Neural cell (in vitro differentiated cells): ENCODE measurements around the gene GRHL3. TPM values are rescaled to one million over a fixed set of nuclear protein-coding genes. Genes with fewer than 3 reads are reported as not detected.

Experiments used
- H2AFZ ChIP-seq: fragments of 200-600, 300-800 bp; sonication (generic), shearing (Covaris generic); 2 replicates; pipeline ENCODE4 v1.6.0; 2014; ENCODE audit warnings: low read depth, mild to moderate bottlenecking, antibody characterized with exemption, low read length, moderate library complexity
- H3F3A ChIP-seq: fragments of 200-600 bp; shearing (Covaris generic); 2 replicates; pipeline ENCODE4 v1.6.1; 2016; ENCODE audit warnings: mild to moderate bottlenecking, moderate library complexity, mixed read lengths, antibody characterized with exemption, low read length; ENCODE audit not compliant: insufficient read depth, poor library complexity, severe bottlenecking
- H3K27ac ChIP-seq: fragments of 200-600, 300-800 bp; sonication (generic), shearing (Covaris generic); 2 replicates; pipeline ENCODE4 v1.5.1; 2014; ENCODE audit warnings: mild to moderate bottlenecking, low read length, moderate library complexity
- H3K27me3 ChIP-seq: fragments of 300-800, 200-600 bp; sonication (generic), shearing (Covaris generic); 2 replicates; pipeline ENCODE4 v1.6.0; 2014; ENCODE audit warnings: mild to moderate bottlenecking, low read depth, low read length, moderate library complexity; ENCODE audit not compliant: insufficient read depth
- H3K36me3 ChIP-seq: fragments of 300-800, 200-600 bp; sonication (generic), shearing (Covaris generic); 2 replicates; pipeline ENCODE4 v1.5.1; 2014; ENCODE audit warnings: mild to moderate bottlenecking, antibody characterized with exemption, low read length, moderate library complexity; ENCODE audit not compliant: insufficient read depth
- H3K4me2 ChIP-seq: fragments of 300-800, 200-600 bp; sonication (generic), shearing (Covaris generic); 2 replicates; pipeline ENCODE4 v1.6.0; 2014; ENCODE audit warnings: mild to moderate bottlenecking, low read length
- H3K4me3 ChIP-seq: fragments of 300-800, 200-600 bp; sonication (generic), shearing (Covaris generic); 2 replicates; pipeline ENCODE4 v1.5.1; 2014; ENCODE audit warnings: mild to moderate bottlenecking, low read length, moderate library complexity
- H3K79me2 ChIP-seq: fragments of 200-600 bp; shearing (Covaris generic); replicated peaks from 2 replicates; pipeline ENCODE4 v1.6.0; 2014; ENCODE audit warnings: mild to moderate bottlenecking, low read length, moderate library complexity; ENCODE audit not compliant: insufficient read depth
- H3K9ac ChIP-seq: fragments of 300-800, 200-600 bp; sonication (generic), shearing (Covaris generic); 2 replicates; pipeline ENCODE4 v1.6.1; 2016; ENCODE audit warnings: mild to moderate bottlenecking, low read length, mixed read lengths
- H3K9me2 ChIP-seq: fragments of 200-600 bp; shearing (Covaris generic); 2 replicates; pipeline ENCODE4 v1.6.1; 2016; ENCODE audit warnings: mild to moderate bottlenecking, low read length, mixed read lengths; ENCODE audit not compliant: insufficient read depth
- H3K9me3 ChIP-seq: fragments of 200-600, 300-800 bp; sonication (generic), shearing (Covaris generic); 2 replicates; pipeline ENCODE4 v1.6.1; 2016; ENCODE audit warnings: mild to moderate bottlenecking, mixed run types, low read length, moderate library complexity, mixed read lengths
- H4K20me1 ChIP-seq: fragments of 200-600 bp; shearing (Covaris generic); 2 replicates; pipeline ENCODE4 v1.6.1; 2016; ENCODE audit warnings: mild to moderate bottlenecking, mixed run types; ENCODE audit not compliant: insufficient read depth
- CTCF ChIP-seq: fragments of 450-650 bp; IDR thresholded peaks from 2 replicates; pipeline ENCODE4 v1.5.1; 2014; ENCODE audit warnings: antibody characterized with exemption, mild to moderate bottlenecking, moderate library complexity; ENCODE audit not compliant: poor library complexity, severe bottlenecking
- EP300 ChIP-seq: fragments of 450-650 bp; conservative IDR thresholded peaks from 2 replicates; pipeline ENCODE4 v1.6.1; 2014; ENCODE audit warnings: antibody characterized with exemption, mild to moderate bottlenecking, moderate library complexity; ENCODE audit not compliant: poor library complexity, severe bottlenecking
- EZH2 ChIP-seq: fragments of 200-600, 300-800 bp; shearing (Covaris generic), sonication (generic); IDR thresholded peaks from 2 replicates; pipeline ENCODE4 v1.6.1; 2014; ENCODE audit warnings: antibody characterized with exemption, low read length, borderline replicate concordance, mild to moderate bottlenecking; ENCODE audit not compliant: insufficient read depth, poor library complexity, severe bottlenecking
- MXI1 ChIP-seq: fragments of 450-650 bp; conservative IDR thresholded peaks from 2 replicates; pipeline ENCODE4 v1.6.1; 2014; ENCODE audit warnings: antibody characterized with exemption, mild to moderate bottlenecking; ENCODE audit not compliant: poor library complexity, severe bottlenecking
- POLR2AphosphoS5 ChIP-seq: IDR thresholded peaks from 2 replicates; pipeline ENCODE4 v1.6.1; 2012
- RAD21 ChIP-seq: fragments of 450-650 bp; conservative IDR thresholded peaks from 2 replicates; pipeline ENCODE4 v1.6.1; 2014; ENCODE audit warnings: antibody characterized with exemption, mild to moderate bottlenecking, moderate library complexity
- SMC3 ChIP-seq: fragments of 450-650 bp; conservative IDR thresholded peaks from 2 replicates; pipeline ENCODE4 v1.6.1; 2014; ENCODE audit warnings: antibody characterized with exemption, mild to moderate bottlenecking, moderate library complexity; ENCODE audit not compliant: poor library complexity
- TAF1 ChIP-seq: IDR thresholded peaks from 2 replicates; pipeline ENCODE4 v1.6.1; 2012; ENCODE audit warnings: low read depth
- polyA plus RNA-seq: library from polyadenylated mRNA; depleted of rRNA; stranded (reverse); fragments of >200 nt; gene quantifications from 2 replicates; pipeline ENCODE4 v1.2.3, GENCODE V29; 2014
- TF ChIP-seq, protein P1 (sequence below): IDR thresholded peaks from 2 replicates; pipeline ENCODE4 v1.6.1; 2012; ENCODE audit warnings: borderline replicate concordance

GRHL3 gene
- polyA plus RNA-seq, 1 donor from 2014 or later = not detected

DNA sequence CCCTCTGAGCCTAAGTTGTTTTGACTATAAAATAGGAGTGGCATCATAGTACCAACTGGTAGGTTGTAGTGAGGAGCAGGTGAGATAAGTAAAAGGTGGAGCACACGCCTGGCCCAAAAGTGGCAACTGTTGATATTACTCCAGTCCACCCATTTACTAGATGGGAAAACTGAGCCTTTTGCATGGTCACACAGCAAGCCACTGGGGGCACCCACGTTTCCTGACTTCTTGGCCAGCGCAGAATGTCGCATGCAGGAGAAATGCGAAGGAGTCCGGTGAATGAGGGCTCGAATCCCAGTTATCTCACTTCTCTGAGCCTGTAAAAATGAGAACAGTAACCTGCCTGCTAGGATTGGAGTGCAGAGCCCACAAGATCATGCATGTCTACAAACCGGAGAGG is 20.8 kb downstream of the GRHL3 start:
- no peaks in the 10 kb centered on the region for H3K36me3 ChIP-seq
- no peaks in the 10 kb centered on the region for H4K20me1 ChIP-seq
- H3K4me2 ChIP-seq = no peak overlapping the region
- no peak overlapping the region for H3K9ac ChIP-seq
- H2AFZ ChIP-seq = no peak overlapping the region
- H3K9me2 ChIP-seq = no peaks in the 10 kb centered on the region
- no peak overlapping the region for H3K4me3 ChIP-seq
- no peaks in the 10 kb centered on the region for H3F3A ChIP-seq
- no peaks in the 10 kb centered on the region for H3K27me3 ChIP-seq
- H3K27ac ChIP-seq = no peak overlapping the region
- TF ChIP-seq EZH2 (no peak), POLR2AphosphoS5 (no peak), EP300 (no peak), RAD21 (no peak), SMC3 (no peak), CTCF (no peak), MXI1 (no peak), TAF1 (no peak)
- TF ChIP-seq, protein P1, sequence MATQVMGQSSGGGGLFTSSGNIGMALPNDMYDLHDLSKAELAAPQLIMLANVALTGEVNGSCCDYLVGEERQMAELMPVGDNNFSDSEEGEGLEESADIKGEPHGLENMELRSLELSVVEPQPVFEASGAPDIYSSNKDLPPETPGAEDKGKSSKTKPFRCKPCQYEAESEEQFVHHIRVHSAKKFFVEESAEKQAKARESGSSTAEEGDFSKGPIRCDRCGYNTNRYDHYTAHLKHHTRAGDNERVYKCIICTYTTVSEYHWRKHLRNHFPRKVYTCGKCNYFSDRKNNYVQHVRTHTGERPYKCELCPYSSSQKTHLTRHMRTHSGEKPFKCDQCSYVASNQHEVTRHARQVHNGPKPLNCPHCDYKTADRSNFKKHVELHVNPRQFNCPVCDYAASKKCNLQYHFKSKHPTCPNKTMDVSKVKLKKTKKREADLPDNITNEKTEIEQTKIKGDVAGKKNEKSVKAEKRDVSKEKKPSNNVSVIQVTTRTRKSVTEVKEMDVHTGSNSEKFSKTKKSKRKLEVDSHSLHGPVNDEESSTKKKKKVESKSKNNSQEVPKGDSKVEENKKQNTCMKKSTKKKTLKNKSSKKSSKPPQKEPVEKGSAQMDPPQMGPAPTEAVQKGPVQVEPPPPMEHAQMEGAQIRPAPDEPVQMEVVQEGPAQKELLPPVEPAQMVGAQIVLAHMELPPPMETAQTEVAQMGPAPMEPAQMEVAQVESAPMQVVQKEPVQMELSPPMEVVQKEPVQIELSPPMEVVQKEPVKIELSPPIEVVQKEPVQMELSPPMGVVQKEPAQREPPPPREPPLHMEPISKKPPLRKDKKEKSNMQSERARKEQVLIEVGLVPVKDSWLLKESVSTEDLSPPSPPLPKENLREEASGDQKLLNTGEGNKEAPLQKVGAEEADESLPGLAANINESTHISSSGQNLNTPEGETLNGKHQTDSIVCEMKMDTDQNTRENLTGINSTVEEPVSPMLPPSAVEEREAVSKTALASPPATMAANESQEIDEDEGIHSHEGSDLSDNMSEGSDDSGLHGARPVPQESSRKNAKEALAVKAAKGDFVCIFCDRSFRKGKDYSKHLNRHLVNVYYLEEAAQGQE = no peak
- H3K9me3 ChIP-seq = no peaks in the 10 kb centered on the region
- no peaks in the 10 kb centered on the region for H3K79me2 ChIP-seq

DNA sequence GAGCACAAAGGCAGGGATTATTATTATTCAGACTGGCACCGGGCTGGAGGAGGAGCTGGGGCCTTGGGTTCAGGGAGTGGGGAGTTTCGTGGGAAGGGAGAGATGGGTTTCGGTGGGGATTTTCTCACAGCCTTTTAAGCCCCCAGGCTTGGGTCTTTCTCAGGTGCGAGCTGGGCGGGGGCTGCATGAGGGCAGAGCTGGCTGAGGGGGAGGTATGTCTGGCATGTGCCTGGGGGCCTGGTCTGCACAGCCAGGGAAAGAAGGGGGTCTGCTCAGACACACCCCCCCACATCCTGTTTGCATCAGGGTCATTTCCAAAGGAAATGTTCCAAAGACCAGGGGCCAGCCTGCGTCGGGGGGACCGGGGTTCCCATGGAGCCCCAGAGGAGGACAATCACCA is 21.6 kb downstream of the GRHL3 start:
- H3K36me3 ChIP-seq = no peaks in the 10 kb centered on the region
- no peaks in the 10 kb centered on the region for H3K27me3 ChIP-seq
- H4K20me1 ChIP-seq = no peaks in the 10 kb centered on the region
- H2AFZ ChIP-seq = no peak overlapping the region
- no peak overlapping the region for H3K27ac ChIP-seq
- no peaks in the 10 kb centered on the region for H3K9me2 ChIP-seq
- no peaks in the 10 kb centered on the region for H3K9me3 ChIP-seq
- TF ChIP-seq SMC3 (no peak), EP300 (no peak), EZH2 (no peak), TAF1 (no peak), CTCF (no peak), POLR2AphosphoS5 (no peak), MXI1 (no peak), RAD21 (no peak)
- TF ChIP-seq, protein P1 = no peak
- H3K4me3 ChIP-seq = no peak overlapping the region
- H3K9ac ChIP-seq = no peak overlapping the region
- no peaks in the 10 kb centered on the region for H3K79me2 ChIP-seq
- no peak overlapping the region for H3K4me2 ChIP-seq
- no peaks in the 10 kb centered on the region for H3F3A ChIP-seq
